Measurements from ENCODE around the gene GALR1. TPM values are rescaled to one million over a fixed set of nuclear protein-coding genes. Genes with fewer than 3 reads are reported as not detected.

The GALR1 gene
- total and polyA plus RNA-seq, 2 donors (not counting 3 experiments of a cell fraction or from before 2014, with no cell fraction given), result not detected

GRCh38 chr18:77209587-77209986, 40.1 kb upstream of the GALR1 start:
- DNase-seq (ENCODE audit: low read depth, low spot score) (no peak), FAIRE-seq (no peak)
- ChIA-PET POLR2A (no interaction called here), CTCF (interaction anchor here (0.9 to 5.9 kb wide), 4 partner anchors 112 to 213 kb away, joined by 3 to 246 read pairs (median 18); no protein-coding TSS in a partner anchor)
- dilution Hi-C loops (cut with MboI; ENCODE audit: extremely low pct_ligation_motif_present, low sequenced_read_pairs), result no loop called here
- Histone ChIP-seq H3K27me3 (ENCODE audit: control insufficient read depth in 2 of 2, insufficient read depth in 2 of 2, low read length in 2 of 2) (no peaks in the 10 kb centered on the region), H3K27ac (ENCODE audit: insufficient read depth, low read depth, low read length) (no peak overlapping the region), H3K9ac (replicated peaks; ENCODE audit: extremely low read depth, insufficient read depth, low read length) (no peak overlapping the region), H2AFZ (ENCODE audit: low read depth, low read length) (no peak overlapping the region), H3K4me1 (ENCODE audit: control insufficient read depth, extremely low read depth, insufficient read depth, low read length) (no peaks in the 10 kb centered on the region), H3K4me3 (replicated peaks in 1 of 3; ENCODE audit: insufficient read depth in 1 of 3, low read depth in 1 of 3, low read length in 3 of 3) (no peak overlapping the region), H3K4me2 (ENCODE audit: insufficient read depth, low read length) (no peak overlapping the region), H3K36me3 (ENCODE audit: control insufficient read depth in 2 of 2, extremely low read depth in 1 of 2, insufficient read depth in 2 of 2, low read length in 2 of 2) (no peaks in the 10 kb centered on the region), H3K9me3 (replicated peaks; ENCODE audit: control insufficient read depth, insufficient read depth, low read length) (no peaks in the 10 kb centered on the region), H4K20me1 (replicated peaks; ENCODE audit: control insufficient read depth, extremely low read depth, insufficient read depth, low read length) (no peaks in the 10 kb centered on the region), H3K9me1 (replicated peaks; ENCODE audit: control insufficient read depth, extremely low read depth, insufficient read depth, low read length) (no peaks in the 10 kb centered on the region), H3K79me2 (ENCODE audit: control insufficient read depth, insufficient read depth, low read length) (no peaks in the 10 kb centered on the region)
- TF ChIP-seq EZH2 (IDR thresholded peaks at IDR 0.05; ENCODE audit: borderline replicate concordance, low read depth, low read length, severe bottlenecking) (no peak), FOS (IDR thresholded peaks at IDR 0.05; ENCODE audit: borderline replicate concordance, insufficient read depth, low read length) (no peak), MAX (IDR thresholded peaks at IDR 0.05; ENCODE audit: insufficient read depth, insufficient read length) (no peak), POLR2A (IDR thresholded peaks at IDR 0.05; ENCODE audit: low read depth, low read length) (no peak), MYC (IDR thresholded peaks at IDR 0.05; ENCODE audit: low read depth, low read length) (no peak), JUN (IDR thresholded peaks at IDR 0.05; ENCODE audit: borderline replicate concordance, insufficient read depth, insufficient read length, low read depth) (no peak), CTCF (IDR thresholded peaks at IDR 0.05; ENCODE audit: extremely low read depth in 1 of 2, insufficient read depth in 1 of 2, low read depth in 1 of 2, low read length in 2 of 2) (no peak), GATA2 (IDR thresholded peaks at IDR 0.05; ENCODE audit: insufficient read depth, insufficient read length, low read depth, low read length) (no peak), POLR2AphosphoS5 (IDR thresholded peaks at IDR 0.05; ENCODE audit: insufficient read depth, low read depth, low read length) (no peak)
- BruUV-seq (replicated peaks), result no TSS peak
- intact Hi-C loops (cut with micrococcal nuclease), result no loop called here

Measured in endothelial cell of umbilical vein (primary cell).